ENCODE data around the gene CHN2.
"Not testable (repeated sequence)": the region's sequence is repeated elsewhere in the genome, so short reads cannot be mapped to it uniquely, and the experiment has no call there.

The CHN2 gene

GRCh38 chr7:29209745-29210144, 15.2 kb downstream of the CHN2 start:
- no peak overlapping the region for H3K27ac ChIP-seq
- no peak for TF ChIP-seq ZFX (IDR thresholded peaks at IDR 0.05; ENCODE audit: borderline replicate concordance)
- TF ChIP-seq CTCF (IDR thresholded peaks at IDR 0.05) = no peak

- not testable (repeated sequence) for H3K27ac ChIP-seq
Observed at GRCh38 chr7:29212736-29213135, 18.2 kb downstream of the CHN2 start.

DNA sequence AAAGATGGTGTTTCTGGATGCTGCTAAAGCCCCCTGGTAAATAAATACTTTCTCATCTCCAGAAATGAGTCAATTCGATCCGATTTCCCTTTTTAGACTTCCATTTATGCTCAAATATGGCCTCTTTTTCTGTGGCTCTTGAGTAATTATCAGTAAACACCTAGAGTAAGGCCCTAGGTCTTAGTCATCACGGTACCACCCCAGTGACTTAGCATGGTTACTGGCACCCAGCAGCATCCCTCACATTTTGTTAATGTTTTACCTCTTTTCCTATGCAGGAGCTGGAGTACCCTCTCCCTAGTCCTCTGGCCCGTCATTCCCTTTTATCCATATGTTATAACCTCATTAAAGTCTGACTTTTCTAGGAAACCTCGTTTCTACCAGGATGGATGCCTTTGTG, 19.5 kb downstream of the CHN2 start:
- H3K27ac ChIP-seq = no peak overlapping the region
- TF ChIP-seq ZFX (IDR thresholded peaks at IDR 0.05; ENCODE audit: borderline replicate concordance) (no peak), CTCF (IDR thresholded peaks at IDR 0.05) (no peak)

GRCh38 chr7:29214816-29215215, 20.2 kb downstream of the CHN2 start:
- H3K27ac ChIP-seq = no peak overlapping the region
- TF ChIP-seq ZFX (IDR thresholded peaks at IDR 0.05; ENCODE audit: borderline replicate concordance) (no peak), CTCF (IDR thresholded peaks at IDR 0.05) (no peak)

- H3K27ac ChIP-seq = no peak overlapping the region
- TF ChIP-seq CTCF (IDR thresholded peaks at IDR 0.05) = no peak
- TF ChIP-seq ZFX (IDR thresholded peaks at IDR 0.05; ENCODE audit: borderline replicate concordance) = no peak
Observed at GRCh38 chr7:29216128-29216527, 21.6 kb downstream of the CHN2 start.

DNA sequence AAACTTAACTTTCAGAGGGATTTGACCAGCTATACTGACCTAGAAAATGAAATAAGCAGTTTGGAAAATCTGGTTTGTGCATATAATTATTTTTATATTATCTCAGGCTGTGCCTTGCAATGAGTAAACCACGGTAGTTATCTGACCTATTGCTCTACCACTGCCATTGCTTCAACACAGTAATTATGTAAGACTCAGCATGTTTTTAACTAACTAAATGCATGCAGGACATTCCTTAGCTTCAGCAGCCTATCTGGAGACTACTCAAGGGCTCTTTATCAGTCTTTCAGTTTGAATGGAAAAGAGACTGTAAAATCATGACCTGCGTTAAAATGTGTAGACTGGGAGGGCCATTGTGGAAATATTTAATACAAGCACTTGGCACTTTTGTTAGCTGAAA, 22.5 kb downstream of the CHN2 start:
- no peak for TF ChIP-seq CTCF (IDR thresholded peaks at IDR 0.05)
- no peak for TF ChIP-seq ZFX (IDR thresholded peaks at IDR 0.05; ENCODE audit: borderline replicate concordance)

GRCh38 chr7:29224726-29225125, 30.2 kb downstream of the CHN2 start:
- no peak overlapping the region for H3K27ac ChIP-seq
- no peak for TF ChIP-seq ZFX (IDR thresholded peaks at IDR 0.05; ENCODE audit: borderline replicate concordance)
- no peak for TF ChIP-seq CTCF (IDR thresholded peaks at IDR 0.05)

More for the DNA sequence above, 22.5 kb downstream of the CHN2 start:
- H3K27ac ChIP-seq = no peak overlapping the region

DNA sequence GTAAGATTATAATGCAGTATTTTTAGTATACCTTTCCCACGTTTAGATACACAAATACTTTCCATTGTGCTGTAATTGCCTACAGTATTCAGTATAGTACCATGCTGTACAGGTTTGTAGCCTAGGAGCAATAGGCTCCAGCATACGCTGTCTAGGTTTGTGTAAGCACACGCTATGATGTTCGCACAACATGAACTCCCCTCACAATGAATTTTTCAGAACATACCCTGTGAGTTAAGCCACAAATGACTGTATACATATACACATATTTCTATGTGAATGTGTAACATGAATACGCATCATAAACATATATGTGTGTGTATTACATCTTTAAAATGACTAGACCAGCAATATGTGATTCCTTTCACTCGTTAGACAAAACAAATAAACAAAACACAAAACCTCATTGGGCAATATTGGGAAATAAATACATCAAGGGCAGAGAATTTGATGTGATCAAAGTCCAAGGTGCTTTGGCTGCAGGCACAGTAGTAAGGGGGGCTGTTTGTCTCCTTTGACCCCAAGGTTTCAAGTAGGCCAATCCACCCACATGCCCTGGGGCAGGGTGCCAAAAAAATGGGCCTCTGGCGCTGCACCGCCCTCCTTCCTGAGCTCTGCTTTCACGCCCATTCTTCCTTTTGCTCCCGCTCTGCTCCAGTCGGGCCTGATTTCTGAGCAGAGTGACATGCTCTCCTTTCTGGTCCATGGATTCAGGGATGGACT, 33.9 kb downstream of the CHN2 start:
- no peak for TF ChIP-seq CTCF (IDR thresholded peaks at IDR 0.05)
- no peak for TF ChIP-seq ZFX (IDR thresholded peaks at IDR 0.05; ENCODE audit: borderline replicate concordance)
- H3K27ac ChIP-seq = no peak overlapping the region

Measured in 22Rv1 (cell line).